ENCODE results near the gene TNFRSF19. TPM values are rescaled to one million over a fixed set of nuclear protein-coding genes. Genes with fewer than 3 reads are reported as not detected.

The TNFRSF19 gene
- total and polyA plus RNA-seq, 2 of the 8 experiments (the other 6 are each of a cell fraction or from before 2014, with no cell fraction given), result 0.50 to 0.95 TPM

DNA sequence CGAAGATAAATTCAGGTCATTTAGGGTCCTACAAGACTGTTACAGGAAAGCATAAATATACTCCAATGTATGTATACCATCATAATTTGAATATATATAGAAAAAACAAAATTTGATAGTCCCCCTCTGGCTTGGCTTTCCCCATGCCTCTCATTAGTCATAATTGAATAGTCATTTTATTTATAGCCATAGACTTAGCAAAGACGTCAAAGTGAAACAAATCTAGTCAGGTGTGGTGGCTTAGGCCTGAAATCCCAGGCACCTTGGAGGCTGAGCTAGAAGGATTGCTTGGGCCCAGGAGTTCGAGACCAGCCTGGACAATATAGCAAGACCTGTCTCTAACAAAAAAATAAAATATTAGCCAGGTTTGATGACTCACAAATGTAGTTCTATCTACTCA, 141.1 kb downstream of the TNFRSF19 start (continued):
- TF ChIP-seq SAP30 (IDR thresholded peaks at IDR 0.05; ENCODE audit: insufficient read depth, insufficient replicate concordance, low read length) (no peak), GTF2F1 (IDR thresholded peaks at IDR 0.05; ENCODE audit: borderline replicate concordance, low read depth, low read length) (no peak), CTCF (IDR thresholded peaks at IDR 0.05; ENCODE audit: control extremely low read depth in 1 of 3, insufficient read depth in 1 of 3, low read depth in 1 of 3, low read length in 3 of 3) (no peak), JUND (IDR thresholded peaks at IDR 0.05; ENCODE audit: low read length) (no peak), USF2 (IDR thresholded peaks at IDR 0.05; ENCODE audit: low read length) (no peak), TEAD4 (IDR thresholded peaks at IDR 0.05; ENCODE audit: low read depth, low read length) (no peak)
- TF ChIP-seq, protein P1, sequence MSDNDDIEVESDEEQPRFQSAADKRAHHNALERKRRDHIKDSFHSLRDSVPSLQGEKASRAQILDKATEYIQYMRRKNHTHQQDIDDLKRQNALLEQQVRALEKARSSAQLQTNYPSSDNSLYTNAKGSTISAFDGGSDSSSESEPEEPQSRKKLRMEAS (IDR thresholded peaks at IDR 0.05), result no peak
